ENCODE results near the gene ZNF69. TPM values are rescaled to one million over a fixed set of nuclear protein-coding genes. Genes with fewer than 3 reads are reported as not detected.

ZNF69 gene
- total RNA-seq: 65.7 TPM

GRCh38 chr19:11887611-11888531 is at the start of gene ZNF69:
Gene ZNF69, plus strand, starts transcription at chr19:11887782. Its CDS starts 142 bp downstream, at chr19:11887924.

DNA sequence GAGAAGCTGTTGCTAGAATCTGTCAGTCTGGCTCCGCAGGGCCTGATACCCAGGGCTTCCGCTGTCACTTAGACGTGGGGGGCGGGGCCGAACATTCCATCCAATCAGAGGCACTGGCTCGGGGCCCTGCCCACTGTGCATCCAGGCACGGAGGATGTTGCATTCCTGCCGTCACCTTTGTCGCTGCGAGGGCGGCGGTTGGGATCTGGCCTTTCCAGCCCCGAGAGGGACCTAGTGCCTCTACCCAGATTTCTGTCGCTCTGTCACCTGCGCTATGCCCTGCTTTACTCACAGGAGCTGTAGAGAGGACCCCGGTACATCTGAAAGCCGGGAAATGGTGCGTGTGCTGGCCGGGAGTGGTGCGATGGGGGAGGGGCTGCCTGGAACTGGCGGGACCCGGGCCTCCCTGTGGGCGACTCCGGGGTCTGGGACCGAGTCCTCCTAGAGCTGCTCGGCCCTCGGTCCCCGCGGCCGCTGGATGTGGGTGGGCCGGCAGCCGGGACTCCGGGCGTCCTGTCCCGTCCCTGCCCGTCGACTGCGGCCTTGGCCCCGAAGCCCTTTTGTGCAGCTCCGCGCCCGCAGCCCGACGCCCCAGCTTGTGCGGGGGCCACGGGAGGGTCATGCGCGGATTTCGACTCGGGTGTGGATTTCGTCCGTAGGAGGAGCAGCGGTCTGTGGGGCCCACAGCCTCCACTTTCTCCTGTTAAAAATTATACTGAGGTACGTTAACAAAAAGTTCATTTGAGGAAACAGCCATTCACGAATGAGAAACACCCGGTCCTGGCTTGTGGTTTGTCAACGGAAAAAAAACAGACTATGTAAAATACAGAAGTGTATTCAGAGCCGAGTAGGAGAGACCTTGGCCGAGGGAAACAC is 38.8 kb upstream of the ZNF69 start, which contains the start of gene ZNF439:
TSS of gene ZNF439 (plus strand) at position 133 of the 876 bp plus-strand sequence. CDS start at position 275, 142 bp downstream.

DNA sequence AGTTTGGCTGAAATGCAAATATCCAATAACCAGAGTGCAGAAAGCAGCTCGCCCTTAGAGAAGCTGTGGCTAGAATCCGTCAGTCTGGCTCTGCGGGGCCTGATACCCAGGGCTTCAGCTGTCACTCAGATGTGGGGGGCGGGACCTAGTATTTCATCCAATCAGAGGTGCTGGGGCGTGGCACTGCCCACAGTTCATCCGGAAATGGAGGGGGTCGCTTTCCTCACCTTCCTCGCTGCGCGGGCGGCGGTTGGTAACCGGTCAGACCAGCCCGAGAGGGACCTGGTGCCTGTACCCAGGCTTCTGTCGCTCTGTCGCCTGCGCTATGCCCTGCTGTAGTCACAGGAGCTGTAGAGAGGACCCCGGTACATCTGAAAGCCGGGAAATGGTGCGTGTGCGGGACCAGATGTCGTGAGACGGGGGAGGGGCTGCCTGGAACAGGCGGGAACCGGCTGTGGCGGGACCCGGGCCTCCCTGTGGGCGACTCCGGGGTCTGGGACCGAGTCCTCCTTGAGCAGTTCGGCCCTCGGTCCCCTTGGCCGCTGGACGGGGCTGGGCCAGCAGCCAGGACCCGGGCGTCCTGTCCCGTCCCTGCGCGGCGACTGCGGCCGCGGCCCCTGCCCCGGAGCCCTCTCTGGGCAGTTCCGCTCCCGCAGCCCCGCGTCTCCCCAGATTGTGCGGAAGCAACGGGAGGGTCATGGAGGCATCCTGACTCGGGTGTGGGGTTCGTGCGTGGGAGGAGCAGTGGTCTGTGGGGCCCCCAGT is 37.5 kb downstream of the ZNF69 start, which contains the start of gene ZNF700:
TSS of gene ZNF700 (plus strand) at position 222 of the 765 bp plus-strand sequence. CDS start at position 326, 104 bp downstream.

Other genes starting within 250 kb of the ZNF69 start
- gene ZNF823, start 148.8 kb upstream of the ZNF69 start, total RNA-seq: 15.7 TPM
- 48.8 TPM for gene ZNF441, start 120.8 kb upstream of the ZNF69 start, total RNA-seq
- 18.5 TPM for gene ZNF491, start 89.3 kb upstream of the ZNF69 start, total RNA-seq
- gene ZNF440, start 73.5 kb upstream of the ZNF69 start, total RNA-seq: 31.6 TPM
- gene ZNF439, start 39.1 kb upstream of the ZNF69 start, total RNA-seq: 74.8 TPM
- 29.7 TPM for gene ZNF700, start 37.3 kb downstream of the ZNF69 start, total RNA-seq
- gene ZNF763, start 77.3 kb downstream of the ZNF69 start, total RNA-seq: 9.1 TPM
- gene ZNF433, start 147.9 kb downstream of the ZNF69 start, total RNA-seq: 26.3 TPM
- 0.63 TPM for gene ZNF878, start 165.2 kb downstream of the ZNF69 start, total RNA-seq
- gene ZNF844, start 176.9 kb downstream of the ZNF69 start, total RNA-seq: 19.4 TPM